Nephron (organoid): Measurements from ENCODE around the gene ALDH18A1.
A peak's percentile ranks its signal among the peaks of the same experiment; 100 is the strongest.

Experiments used
- H3K27ac Mint-ChIP-seq, 3 experiments: 2 replicates each; pipeline ENCODE4 v1.8.0; 2020; ENCODE audit warnings: mixed read lengths in 3 of 3, mild to moderate bottlenecking in 2 of 3, moderate library complexity in 1 of 3
- H3K27me3 Mint-ChIP-seq: 2 replicates; pipeline ENCODE4 v1.8.0; 2021; ENCODE audit warnings: low read depth, mild to moderate bottlenecking, moderate library complexity, mixed read lengths
- H3K36me3 Mint-ChIP-seq: 2 replicates; pipeline ENCODE4 v1.8.0; 2020; ENCODE audit warnings: low read depth, mixed read lengths
- H3K4me1 Mint-ChIP-seq: 2 replicates; pipeline ENCODE4 v1.8.0; 2020; ENCODE audit warnings: mixed read lengths
- H3K4me3 Mint-ChIP-seq, 3 experiments: 2 replicates each; pipeline ENCODE4 v1.8.0; 2020; ENCODE audit warnings: mild to moderate bottlenecking in 3 of 3, mixed read lengths in 3 of 3, moderate library complexity in 2 of 3
- H3K9me3 Mint-ChIP-seq: 2 replicates; pipeline ENCODE4 v1.8.0; 2020; ENCODE audit warnings: mixed read lengths
- TF ChIP-seq, protein P1 (sequence below), 3 experiments: fragments of 200-600 bp; sonication (generic); IDR thresholded peaks; one replicate each; pipeline ENCODE4 v1.5.0; 2021; ENCODE audit warnings: antibody characterized with exemption in 3 of 3; ENCODE audit not compliant: unreplicated experiment in 3 of 3

Gene ALDH18A1

DNA sequence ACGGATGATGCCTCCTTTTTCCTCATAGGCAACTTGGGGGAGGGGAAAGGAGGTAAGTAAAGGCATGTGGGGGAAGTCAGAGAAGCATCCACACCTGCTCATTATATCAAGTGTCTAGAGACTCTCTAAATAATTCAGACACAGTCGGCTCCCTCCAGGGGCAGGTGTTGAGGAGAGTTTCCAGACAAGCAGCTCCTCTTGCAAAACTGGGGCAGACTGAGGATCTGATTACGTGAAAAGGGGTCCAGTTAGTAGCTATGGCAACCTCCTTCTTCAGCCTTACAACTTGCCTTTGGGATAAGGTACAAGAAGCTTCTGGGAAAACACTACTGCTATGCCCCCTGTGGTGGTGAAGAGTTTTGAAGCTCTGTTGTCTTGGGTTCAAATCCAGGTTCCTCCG lies 56.4 kb downstream of the ALDH18A1 start:
- no peak overlapping the region for H3K27ac Mint-ChIP-seq
- TF ChIP-seq, protein P1, sequence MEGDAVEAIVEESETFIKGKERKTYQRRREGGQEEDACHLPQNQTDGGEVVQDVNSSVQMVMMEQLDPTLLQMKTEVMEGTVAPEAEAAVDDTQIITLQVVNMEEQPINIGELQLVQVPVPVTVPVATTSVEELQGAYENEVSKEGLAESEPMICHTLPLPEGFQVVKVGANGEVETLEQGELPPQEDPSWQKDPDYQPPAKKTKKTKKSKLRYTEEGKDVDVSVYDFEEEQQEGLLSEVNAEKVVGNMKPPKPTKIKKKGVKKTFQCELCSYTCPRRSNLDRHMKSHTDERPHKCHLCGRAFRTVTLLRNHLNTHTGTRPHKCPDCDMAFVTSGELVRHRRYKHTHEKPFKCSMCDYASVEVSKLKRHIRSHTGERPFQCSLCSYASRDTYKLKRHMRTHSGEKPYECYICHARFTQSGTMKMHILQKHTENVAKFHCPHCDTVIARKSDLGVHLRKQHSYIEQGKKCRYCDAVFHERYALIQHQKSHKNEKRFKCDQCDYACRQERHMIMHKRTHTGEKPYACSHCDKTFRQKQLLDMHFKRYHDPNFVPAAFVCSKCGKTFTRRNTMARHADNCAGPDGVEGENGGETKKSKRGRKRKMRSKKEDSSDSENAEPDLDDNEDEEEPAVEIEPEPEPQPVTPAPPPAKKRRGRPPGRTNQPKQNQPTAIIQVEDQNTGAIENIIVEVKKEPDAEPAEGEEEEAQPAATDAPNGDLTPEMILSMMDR (IDR thresholded peaks at IDR 0.05; ENCODE audit: unreplicated experiment in 3 of 3) = no peak
- peaks cover 3% of the 10 kb centered on the region for H3K36me3 Mint-ChIP-seq
- H3K9me3 Mint-ChIP-seq = peaks cover 7% of the 10 kb centered on the region
- H3K4me1 Mint-ChIP-seq = peaks cover 31% of the 10 kb centered on the region
- H3K27me3 Mint-ChIP-seq = no peaks in the 10 kb centered on the region
- H3K4me3 Mint-ChIP-seq = no peak overlapping the region

DNA sequence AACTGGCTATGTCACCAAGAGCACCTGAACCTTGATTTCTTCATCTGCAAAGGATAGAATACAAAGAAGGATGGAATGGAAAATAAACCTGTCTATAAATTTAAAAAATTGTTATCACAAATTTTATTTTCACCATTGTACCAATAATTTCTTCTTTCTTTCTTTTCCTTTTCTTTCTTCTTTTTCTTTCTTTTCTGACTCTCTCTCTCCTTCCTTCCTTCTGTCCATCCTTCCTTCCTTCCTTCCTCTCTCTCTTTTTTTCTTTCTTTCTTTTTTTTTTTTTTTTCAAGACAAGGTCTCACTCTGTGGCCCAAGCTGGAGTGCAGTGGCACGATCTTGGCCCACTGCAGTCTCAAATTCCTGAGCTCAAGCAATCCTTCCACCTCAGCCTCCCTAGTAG lies 58.7 kb downstream of the ALDH18A1 start:
- TF ChIP-seq, protein P1 (IDR thresholded peaks at IDR 0.05; ENCODE audit: unreplicated experiment in 3 of 3) = no peak
- H3K4me3 Mint-ChIP-seq = no peak overlapping the region
- H3K4me1 Mint-ChIP-seq = peaks cover 17% of the 10 kb centered on the region
- H3K36me3 Mint-ChIP-seq = no peaks in the 10 kb centered on the region
- no peak overlapping the region for H3K27ac Mint-ChIP-seq
- H3K9me3 Mint-ChIP-seq = peaks cover 7% of the 10 kb centered on the region
- peaks cover 3% of the 10 kb centered on the region for H3K27me3 Mint-ChIP-seq

DNA sequence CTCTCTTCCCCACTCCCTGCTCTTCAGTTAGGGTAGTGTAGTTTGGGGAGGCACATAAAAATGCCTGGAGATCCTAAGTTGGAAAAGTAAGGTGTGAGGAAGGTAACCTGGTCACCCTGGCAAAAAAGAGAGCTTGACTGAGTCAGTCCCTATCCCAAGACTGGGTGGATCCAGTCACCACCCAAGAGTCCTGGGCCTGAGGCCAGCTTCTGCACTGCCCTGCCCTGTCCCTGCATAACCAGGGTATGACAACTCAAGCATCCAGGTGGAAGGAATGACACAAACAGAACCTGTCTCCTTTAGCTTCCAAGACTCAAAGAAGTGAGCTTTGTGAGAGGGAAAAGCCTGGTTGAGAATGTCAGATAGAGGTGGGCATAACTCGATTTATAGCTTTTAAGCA lies 68.5 kb downstream of the ALDH18A1 start:
- Mint-ChIP-seq H3K9me3 (no peaks in the 10 kb centered on the region), H3K27ac (no peak overlapping the region), H3K4me3 (no peak overlapping the region), H3K36me3 (no peaks in the 10 kb centered on the region), H3K4me1 (no peaks in the 10 kb centered on the region), H3K27me3 (peaks cover 8% of the 10 kb centered on the region)
- TF ChIP-seq, protein P1 (IDR thresholded peaks at IDR 0.05; ENCODE audit: unreplicated experiment in 3 of 3) = no peak

DNA sequence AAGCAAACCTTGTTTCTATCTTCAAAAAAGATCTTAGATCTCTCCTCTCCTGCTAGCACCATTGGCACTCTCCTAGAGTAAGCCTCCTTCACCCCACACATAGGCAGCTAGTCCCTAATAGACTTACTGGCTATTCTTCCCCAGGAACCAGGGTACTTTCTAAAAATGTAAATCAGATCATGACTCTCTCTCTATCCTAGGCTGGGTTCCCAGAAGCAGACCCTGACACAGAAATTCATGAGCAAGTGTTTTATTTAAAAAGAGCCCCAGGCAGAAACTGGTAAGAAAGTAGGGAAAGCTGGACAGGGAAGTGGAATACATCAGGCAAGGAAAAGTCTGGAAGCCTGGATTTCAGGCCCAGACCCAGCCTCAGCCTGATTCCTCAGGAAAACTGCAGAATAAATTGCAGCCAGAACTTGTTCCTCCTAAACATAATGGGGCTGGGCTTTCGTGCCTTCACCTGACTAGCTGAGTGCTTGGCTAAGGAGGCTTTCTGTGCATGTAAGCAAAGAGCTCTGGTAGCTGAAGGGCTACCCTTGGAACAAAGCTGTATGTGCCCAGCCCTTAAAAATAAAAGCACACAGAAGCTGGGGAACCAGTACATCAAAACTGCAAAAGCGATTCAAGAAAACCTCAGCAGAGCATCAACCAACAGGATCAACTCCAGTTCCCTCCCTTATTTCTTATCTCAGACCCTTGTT lies 76.5 kb downstream of the ALDH18A1 start:
- Mint-ChIP-seq H3K27ac (peak overlapping the region in 1 of 3 experiments; percentile 47), H3K4me1 (peaks cover 3% of the 10 kb centered on the region), H3K9me3 (no peaks in the 10 kb centered on the region), H3K4me3 (no peak overlapping the region), H3K27me3 (peaks cover 8% of the 10 kb centered on the region), H3K36me3 (no peaks in the 10 kb centered on the region)
- TF ChIP-seq, protein P1 (IDR thresholded peaks at IDR 0.05; ENCODE audit: unreplicated experiment in 3 of 3) = no peak

DNA sequence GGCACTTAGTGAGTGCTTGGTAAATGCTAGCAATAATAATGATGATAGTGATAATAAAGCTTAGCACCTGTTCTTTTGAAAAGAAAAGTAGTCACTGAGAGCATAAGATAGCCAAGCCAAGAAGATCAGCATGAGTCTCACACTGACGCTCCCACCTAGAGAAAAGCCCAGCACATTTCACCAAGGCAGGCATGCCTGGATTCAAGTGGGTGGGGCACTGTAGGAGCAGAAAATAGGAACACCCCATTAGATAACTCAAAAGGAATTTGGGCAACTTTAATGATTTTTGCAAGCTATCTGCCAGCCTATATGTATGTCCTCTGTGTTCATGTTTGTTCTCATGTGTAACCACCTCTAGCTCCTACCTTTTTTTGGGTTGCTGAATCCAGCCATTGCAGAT lies 77.2 kb downstream of the ALDH18A1 start:
- Mint-ChIP-seq H3K27me3 (peaks cover 8% of the 10 kb centered on the region), H3K4me1 (peaks cover 10% of the 10 kb centered on the region), H3K4me3 (no peak overlapping the region)

More for the DNA sequence above, 77.2 kb downstream of the ALDH18A1 start:
- Mint-ChIP-seq H3K27ac (peak overlapping the region in 1 of 3 experiments; percentile 47), H3K36me3 (no peaks in the 10 kb centered on the region), H3K9me3 (no peaks in the 10 kb centered on the region)
- TF ChIP-seq, protein P1 (IDR thresholded peaks at IDR 0.05; ENCODE audit: unreplicated experiment in 3 of 3) = no peak
